Activated CD4-positive, CD25-positive, alpha-beta regulatory T cell (primary cell): ENCODE results near the gene SORCS2.

Experiments
- DNase-seq, 4 experiments: peaks; one replicate each; lab custom pipeline; 2025; lab: John Stamatoyannopoulos, UW

Gene SORCS2

GRCh38 chr4:7377223-7377865, 185.0 kb downstream of the SORCS2 start:
- no peak for DNase-seq

GRCh38 chr4:7379186-7379585, 186.8 kb downstream of the SORCS2 start:
- DNase-seq = no peak

- no peak for DNase-seq
These were observed 187.4 kb downstream of the SORCS2 start for GRCh38 chr4:7379719-7380118.

- DNase-seq = no peak
These were observed 189.0 kb downstream of the SORCS2 start for GRCh38 chr4:7381221-7381889.

GRCh38 chr4:7381890-7382633, 189.7 kb downstream of the SORCS2 start:
- no peak for DNase-seq

- no peak for DNase-seq
These were observed 190.3 kb downstream of the SORCS2 start for GRCh38 chr4:7382634-7383014.

GRCh38 chr4:7383266-7383665, 190.9 kb downstream of the SORCS2 start:
- no peak for DNase-seq

GRCh38 chr4:7384003-7384928, 191.9 kb downstream of the SORCS2 start:
- DNase-seq = no peak

- no peak for DNase-seq
These were observed 192.9 kb downstream of the SORCS2 start for GRCh38 chr4:7384929-7385890.

GRCh38 chr4:7387925-7388324, 195.6 kb downstream of the SORCS2 start:
- DNase-seq = no peak

- no peak for DNase-seq
These were observed 196.3 kb downstream of the SORCS2 start for GRCh38 chr4:7388627-7389026.

- no peak for DNase-seq
These were observed 196.9 kb downstream of the SORCS2 start for GRCh38 chr4:7389101-7389701.

- no peak for DNase-seq
These were observed 197.4 kb downstream of the SORCS2 start for GRCh38 chr4:7389719-7390118.

- no peak for DNase-seq
These were observed 198.0 kb downstream of the SORCS2 start for GRCh38 chr4:7390336-7390735.

- DNase-seq = no peak
These were observed 198.7 kb downstream of the SORCS2 start for GRCh38 chr4:7390906-7391636.

GRCh38 chr4:7391637-7392437, 199.5 kb downstream of the SORCS2 start:
- DNase-seq = no peak

GRCh38 chr4:7392438-7393421, 200.4 kb downstream of the SORCS2 start:
- DNase-seq = no peak
